Keratinocyte (primary cell): ENCODE measurements around the gene PDK2.

Experiments used
- EZH2 ChIP-seq: IDR thresholded peaks from one replicate; pipeline ENCODE4 v1.6.1; 2012; ENCODE audit warnings: inconsistent platforms, mild to moderate bottlenecking, low read length, moderate library complexity
- TF ChIP-seq, protein P1 (sequence below), 3 experiments: IDR thresholded peaks in 1 of 3; conservative IDR thresholded peaks in 1 of 3; optimal IDR thresholded peaks in 1 of 3; 2 replicates in 2 of 3; 3 replicates in 1 of 3; pipeline versions ENCODE3 to v1.5.1; 2011; ENCODE audit warnings: low read length in 3 of 3, mild to moderate bottlenecking in 3 of 3, moderate library complexity in 2 of 3, control low read depth in 1 of 3, inconsistent platforms in 1 of 3; ENCODE audit not compliant: insufficient read depth in 2 of 3; ENCODE audit errors: extremely low read depth in 1 of 3

DNA sequence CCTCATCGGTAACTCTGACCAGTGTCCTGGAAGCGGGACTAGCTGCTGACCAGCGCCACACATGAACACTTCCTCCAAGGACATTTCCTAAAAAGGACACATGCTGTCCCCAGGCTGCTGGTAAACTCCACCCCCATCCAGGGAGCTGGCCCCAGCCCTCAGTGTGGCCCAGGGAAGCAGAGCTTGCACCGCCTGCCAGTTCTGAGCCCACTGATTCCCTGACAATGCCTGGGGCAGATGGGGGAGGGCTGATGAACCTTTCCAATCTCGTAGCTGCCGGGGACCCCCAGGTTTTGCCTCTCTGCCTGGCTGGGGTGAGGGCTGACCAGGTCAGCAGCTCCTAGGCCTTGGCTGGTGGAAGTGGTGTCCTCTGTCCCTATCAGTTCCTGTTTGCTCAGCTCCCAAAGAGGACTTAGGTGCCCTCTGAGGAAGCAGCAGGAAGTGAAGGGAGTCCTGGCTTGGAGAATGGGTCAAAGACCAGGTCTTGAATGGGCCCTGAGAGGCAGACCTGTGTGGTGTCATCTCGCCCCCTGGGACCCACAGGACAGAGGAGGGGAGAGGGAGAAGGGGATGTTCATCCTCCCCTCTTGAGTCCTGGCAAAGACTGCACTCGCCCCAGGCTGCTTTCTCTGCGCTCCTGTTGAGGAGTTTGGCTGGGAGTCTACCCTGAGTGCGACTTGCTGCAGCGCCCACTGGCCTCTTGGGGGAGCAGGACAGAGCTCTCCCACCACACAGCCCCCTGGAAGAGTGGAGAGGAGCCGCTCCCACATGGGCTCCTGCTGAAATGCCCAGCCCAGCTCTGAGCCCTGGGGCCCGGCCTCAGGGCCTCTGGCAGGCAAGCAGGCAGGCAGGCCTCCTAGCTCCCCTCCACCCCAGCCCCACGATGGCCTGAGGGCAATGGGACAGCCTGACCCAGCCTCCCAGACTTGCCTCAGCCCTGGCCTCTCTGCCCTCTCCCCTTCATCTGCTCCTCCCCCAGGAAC is 16.8 kb downstream of the PDK2 start:
- TF ChIP-seq, protein P1, sequence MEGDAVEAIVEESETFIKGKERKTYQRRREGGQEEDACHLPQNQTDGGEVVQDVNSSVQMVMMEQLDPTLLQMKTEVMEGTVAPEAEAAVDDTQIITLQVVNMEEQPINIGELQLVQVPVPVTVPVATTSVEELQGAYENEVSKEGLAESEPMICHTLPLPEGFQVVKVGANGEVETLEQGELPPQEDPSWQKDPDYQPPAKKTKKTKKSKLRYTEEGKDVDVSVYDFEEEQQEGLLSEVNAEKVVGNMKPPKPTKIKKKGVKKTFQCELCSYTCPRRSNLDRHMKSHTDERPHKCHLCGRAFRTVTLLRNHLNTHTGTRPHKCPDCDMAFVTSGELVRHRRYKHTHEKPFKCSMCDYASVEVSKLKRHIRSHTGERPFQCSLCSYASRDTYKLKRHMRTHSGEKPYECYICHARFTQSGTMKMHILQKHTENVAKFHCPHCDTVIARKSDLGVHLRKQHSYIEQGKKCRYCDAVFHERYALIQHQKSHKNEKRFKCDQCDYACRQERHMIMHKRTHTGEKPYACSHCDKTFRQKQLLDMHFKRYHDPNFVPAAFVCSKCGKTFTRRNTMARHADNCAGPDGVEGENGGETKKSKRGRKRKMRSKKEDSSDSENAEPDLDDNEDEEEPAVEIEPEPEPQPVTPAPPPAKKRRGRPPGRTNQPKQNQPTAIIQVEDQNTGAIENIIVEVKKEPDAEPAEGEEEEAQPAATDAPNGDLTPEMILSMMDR (optimal IDR thresholded peaks at IDR 0.05 in 1 of 3, IDR thresholded peaks at IDR 0.05 in 1 of 3, conservative IDR thresholded peaks at IDR 0.05 in 1 of 3; ENCODE audit: extremely low read depth in 1 of 3, insufficient read depth in 2 of 3, low read length in 3 of 3), result no peak
- TF ChIP-seq EZH2, result no peak
